NCI-H2107 treated with DMSO at 0.1 percent for 48 hours (cell line): Measurements from ENCODE around the gene UBL7.

Source experiments
- DNase-seq: peaks from one replicate; lab custom pipeline; 2025; ENCODE audit not compliant: unreplicated experiment; lab: John Stamatoyannopoulos, UW

The UBL7 gene

GRCh38 chr15:74425630-74426029 lies 35.3 kb downstream of the UBL7 start:
- DNase-seq, result no peak

- DNase-seq, result no peak
These were observed 35.9 kb downstream of the UBL7 start for GRCh38 chr15:74424901-74425528.

- DNase-seq, result no peak
These were observed 37.3 kb downstream of the UBL7 start for GRCh38 chr15:74423431-74424257.

GRCh38 chr15:74422652-74423430 lies 38.1 kb downstream of the UBL7 start:
- DNase-seq, result no peak

GRCh38 chr15:74422265-74422651 lies 38.7 kb downstream of the UBL7 start:
- DNase-seq, result no peak

- no peak for DNase-seq
These were observed 39.4 kb downstream of the UBL7 start for GRCh38 chr15:74421302-74422245.

GRCh38 chr15:74420193-74420905 lies 40.6 kb downstream of the UBL7 start:
- DNase-seq, result no peak

GRCh38 chr15:74419432-74419831 lies 41.5 kb downstream of the UBL7 start:
- no peak for DNase-seq

GRCh38 chr15:74418575-74419338 lies 42.2 kb downstream of the UBL7 start:
- no peak for DNase-seq

- DNase-seq, result no peak
These were observed 43.3 kb downstream of the UBL7 start for GRCh38 chr15:74417670-74418069.

- no peak for DNase-seq
These were observed 43.7 kb downstream of the UBL7 start for GRCh38 chr15:74417225-74417624.

- no peak for DNase-seq
These were observed 44.7 kb downstream of the UBL7 start for GRCh38 chr15:74415966-74416916.

- DNase-seq, result peak; percentile 54
These were observed 46.2 kb downstream of the UBL7 start for GRCh38 chr15:74414603-74415338.

GRCh38 chr15:74414081-74414580 lies 46.8 kb downstream of the UBL7 start:
- DNase-seq, result no peak

- no peak for DNase-seq
These were observed 47.4 kb downstream of the UBL7 start for GRCh38 chr15:74413350-74414080.

GRCh38 chr15:74412159-74412558 lies 48.8 kb downstream of the UBL7 start:
- no peak for DNase-seq

- DNase-seq, result no peak
These were observed 49.3 kb downstream of the UBL7 start for GRCh38 chr15:74411686-74412085.
